ENCODE data around the gene MRPS7.

DNA sequence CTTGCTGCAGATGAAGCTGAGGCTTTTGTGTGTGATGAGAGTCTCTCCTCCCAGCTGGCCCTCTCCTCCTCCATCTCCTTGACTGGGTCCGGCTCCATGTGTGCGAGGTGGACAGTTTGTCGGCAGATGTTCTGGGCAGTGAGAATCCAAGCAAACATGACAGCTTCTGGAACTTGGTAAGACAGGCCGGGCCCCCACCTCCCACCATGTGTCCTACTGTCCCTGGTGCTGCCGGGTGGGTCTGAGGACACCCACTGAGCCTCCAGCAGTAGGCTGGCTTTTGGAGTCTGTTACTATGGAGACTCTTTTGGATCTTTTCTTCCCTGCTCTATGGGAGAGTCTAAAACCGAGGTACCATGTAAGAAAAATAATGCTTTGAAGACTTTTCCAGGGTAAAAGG is 43.5 kb upstream of the MRPS7 start:
- TF ChIP-seq GATA3 (IDR thresholded peaks at IDR 0.05; ENCODE audit: low read depth, low read length) (no peak), GATA2 (IDR thresholded peaks at IDR 0.05; ENCODE audit: low read depth, low read length) (no peak)

Data from SH-SY5Y (cell line).